Stimulated activated CD8-positive, alpha-beta memory T cell treated with anti-CD3 and anti-CD28 coated beads, Interleukin-7, amount 100 ng/mL, for 24 hours (primary cell): ENCODE data around the gene BAIAP2.
"Not testable (repeated sequence)": the region's sequence is repeated elsewhere in the genome, so short reads cannot be mapped to it uniquely, and the experiment has no call there.

Source experiments
- DNase-seq: peaks from one replicate; pipeline ENCODE4 v3.0.0-alpha.2; 2020; ENCODE audit warnings: low read depth

Gene BAIAP2

DNA sequence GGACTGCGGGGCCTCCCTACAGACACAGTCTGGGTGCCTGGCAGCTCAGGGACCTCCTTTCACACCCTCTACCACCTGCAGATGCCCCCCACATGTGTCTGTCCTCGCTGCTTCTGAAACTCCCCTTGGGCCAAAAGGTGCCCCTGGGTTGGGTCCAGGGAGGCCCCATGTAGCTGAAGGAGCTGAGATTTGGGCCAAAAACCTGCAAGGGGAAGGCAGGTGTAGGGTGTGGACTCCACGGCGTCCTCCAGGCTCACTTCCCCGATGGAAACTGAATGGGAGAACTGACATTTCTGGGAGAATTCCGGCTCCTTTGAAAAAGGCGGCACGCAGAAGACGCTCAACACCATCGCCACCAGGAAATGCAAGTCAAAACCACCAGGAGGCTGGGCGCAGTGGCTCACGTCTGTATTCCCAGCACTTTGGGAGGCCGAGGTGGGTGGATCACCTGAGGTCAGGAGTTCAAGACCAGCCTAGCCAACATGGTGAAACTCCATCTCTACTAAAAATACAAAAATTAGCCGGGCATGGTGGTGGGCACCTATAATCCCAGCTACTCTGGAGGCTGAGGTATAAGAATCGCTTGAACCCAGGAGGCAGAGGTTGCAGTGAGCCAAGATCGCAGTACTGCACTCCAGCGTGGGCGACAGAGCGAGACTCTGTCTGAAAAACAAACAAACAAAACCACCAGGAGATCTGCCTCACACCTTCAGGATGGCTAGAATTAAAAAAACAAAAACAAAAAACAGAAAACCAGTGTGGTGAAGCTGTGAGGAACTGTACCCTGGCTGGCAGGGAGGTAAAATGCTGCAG, 13.2 kb upstream of the BAIAP2 start:
- DNase-seq, result no peak

DNA sequence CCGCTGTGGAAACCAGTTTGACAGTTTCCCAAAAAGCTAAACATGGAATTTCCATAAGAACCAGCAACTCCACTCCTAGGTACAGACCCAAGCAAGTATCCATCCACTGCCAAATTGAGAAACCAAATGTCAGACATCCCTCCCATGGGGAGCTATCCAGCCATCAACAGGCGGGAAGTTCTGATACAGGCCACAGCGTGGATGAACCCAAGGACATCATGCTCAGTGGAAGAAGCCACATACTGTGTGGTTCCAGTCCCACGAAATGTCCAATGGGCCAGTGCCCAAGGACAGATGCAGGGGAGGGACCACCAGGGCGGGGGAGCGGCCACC, 12.6 kb upstream of the BAIAP2 start:
- DNase-seq, result no peak

DNA sequence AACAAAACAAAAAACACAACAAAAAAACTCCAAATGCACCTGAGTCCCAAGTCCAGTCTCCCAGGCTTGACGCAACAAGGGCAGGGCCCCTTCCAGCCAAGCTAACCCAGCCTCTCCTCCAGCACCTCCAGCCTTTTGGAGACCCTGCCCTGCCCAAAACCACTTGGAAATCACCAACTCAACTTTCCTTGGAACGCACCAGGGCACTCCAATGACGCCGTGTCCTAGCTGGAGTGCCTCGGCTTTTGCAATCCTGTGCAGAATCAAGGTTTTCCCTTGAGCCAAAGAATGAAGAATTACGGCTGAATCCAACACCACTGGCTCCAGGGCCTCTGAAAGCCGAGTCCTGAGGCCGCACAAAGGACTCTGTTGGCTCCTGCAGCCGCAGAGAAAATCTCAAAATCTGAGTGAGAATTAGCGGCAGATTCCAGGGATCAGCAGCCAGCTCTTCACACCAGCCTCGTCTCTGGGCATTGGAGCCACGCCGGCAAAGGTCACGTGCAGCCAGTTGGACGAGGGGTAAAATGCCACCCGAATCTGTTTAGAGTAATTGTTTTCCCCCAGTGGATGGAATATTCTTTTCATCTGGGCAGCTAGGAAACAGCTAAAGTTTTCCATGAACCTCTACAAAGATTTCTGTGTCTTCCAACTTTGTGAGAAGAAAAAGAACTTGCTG, 9.7 kb upstream of the BAIAP2 start:
- DNase-seq, result no peak

DNA sequence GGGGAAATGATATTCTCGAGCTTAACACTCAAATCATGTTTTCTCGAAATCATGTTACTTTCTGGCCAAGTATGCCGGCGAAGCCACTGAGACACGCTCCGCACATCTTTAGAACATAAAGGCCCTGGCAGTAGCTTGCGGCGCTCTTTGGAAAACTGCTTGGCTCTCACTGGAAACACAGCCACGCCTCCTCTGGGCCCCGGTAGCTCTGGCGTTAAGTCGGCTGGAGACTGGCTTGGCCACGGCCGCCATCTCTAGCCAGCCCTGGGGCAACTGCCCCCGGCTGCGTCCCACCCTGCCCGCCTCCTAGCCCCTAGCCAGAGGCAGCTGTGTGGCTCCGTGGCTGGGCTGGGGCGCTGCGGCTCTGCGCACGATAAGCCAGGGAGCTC, 9.2 kb upstream of the BAIAP2 start:
- no peak for DNase-seq

DNA sequence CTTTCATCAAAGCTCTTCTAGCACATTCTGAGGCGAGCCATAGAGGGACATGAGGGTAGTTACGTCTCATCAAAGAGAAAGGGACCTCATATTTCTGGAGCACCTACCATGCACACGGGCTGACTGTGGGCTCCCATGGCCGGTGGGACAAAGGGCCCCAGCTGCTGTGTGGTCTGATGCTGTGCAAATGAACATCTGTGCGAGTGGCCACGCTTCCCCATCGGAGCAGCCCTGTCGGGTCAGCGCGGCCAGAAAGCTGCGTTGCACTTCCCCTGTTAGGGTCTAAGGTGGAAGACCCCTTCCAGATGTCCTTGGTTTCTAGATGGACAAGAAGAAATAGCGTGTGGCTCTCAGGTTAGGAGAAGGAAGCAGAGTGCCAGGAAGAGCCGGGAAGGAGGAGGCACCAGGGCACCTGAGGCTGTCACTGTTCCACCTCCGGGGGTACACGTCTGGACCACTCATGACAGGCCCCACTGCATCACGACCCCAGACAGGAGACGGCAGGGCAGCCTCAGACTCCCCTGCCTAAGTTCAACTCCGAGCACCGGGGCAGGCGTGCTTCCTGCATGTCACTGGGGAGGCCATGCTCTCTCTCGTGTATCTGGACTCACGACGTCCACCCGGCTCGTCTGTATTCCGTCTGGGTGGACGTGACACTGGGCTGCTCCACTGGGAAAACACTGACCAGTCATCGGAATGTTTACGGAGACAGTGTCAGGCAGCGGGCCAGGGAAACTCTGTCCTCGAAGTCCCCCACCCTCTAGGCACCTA, 8.5 kb upstream of the BAIAP2 start:
- no peak for DNase-seq

DNA sequence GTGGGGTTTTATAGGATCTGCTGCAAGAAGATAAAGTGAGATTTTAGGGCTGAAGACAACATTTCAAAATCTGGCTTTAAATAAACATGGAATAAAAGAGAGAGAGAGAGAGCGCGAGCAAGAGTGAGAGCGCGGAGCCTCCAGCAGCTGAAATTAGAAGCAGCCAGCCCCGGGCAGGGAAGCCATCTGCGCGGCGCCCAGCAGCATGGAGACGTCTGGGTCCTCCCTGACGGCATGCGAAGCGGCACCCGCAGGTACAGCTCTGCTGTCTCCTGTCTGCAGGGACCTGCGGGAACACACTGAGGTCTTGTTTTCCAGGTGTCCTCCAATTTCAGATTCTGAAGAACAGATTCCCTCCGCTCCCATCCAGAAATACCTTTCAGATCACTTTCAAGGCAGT, 7.9 kb upstream of the BAIAP2 start:
- DNase-seq, result no peak

DNA sequence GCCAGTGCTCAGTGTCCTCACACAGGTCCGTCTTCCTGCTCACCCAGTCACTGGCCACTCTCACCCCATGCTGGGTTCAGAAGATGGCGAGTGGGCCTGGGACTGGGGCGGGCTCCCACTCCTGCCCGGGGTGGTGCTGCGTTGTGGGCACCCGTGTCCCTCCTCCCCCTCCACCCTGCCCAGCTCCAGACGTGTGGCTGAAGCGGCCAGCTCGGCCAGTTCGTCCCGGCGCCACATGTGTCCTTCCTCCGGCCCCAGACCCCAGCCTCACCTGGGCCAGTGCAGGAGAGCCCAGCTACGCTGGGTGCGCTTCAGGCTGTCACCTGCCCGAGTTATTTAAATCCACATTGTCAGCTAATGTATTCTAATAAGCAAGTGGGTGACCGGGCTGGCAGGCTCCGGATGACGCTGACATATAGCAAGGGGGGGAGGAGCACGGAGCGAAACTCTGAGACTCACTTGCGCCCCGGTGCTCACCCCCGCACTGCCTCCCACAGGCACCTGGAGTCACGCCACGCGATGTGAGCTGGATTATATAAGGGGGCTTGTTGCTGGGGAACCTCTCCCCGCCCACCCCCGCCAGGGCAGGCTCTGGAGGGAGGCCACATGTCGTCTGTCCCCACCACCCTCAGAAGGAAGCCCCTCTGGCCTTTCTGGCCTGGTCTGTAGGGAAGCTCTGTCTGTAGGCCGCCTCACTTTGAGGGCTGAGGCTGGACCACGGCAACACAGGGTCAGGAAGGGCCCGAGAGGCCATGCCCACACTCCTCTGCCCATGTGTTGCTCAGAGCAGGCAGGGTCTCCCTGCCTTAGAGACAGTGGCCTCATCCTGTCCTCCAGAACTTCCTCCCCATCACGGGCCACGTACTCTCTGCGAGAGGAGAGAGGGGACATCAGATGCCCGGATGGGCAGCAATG, 7.1 kb upstream of the BAIAP2 start:
- no peak for DNase-seq

DNA sequence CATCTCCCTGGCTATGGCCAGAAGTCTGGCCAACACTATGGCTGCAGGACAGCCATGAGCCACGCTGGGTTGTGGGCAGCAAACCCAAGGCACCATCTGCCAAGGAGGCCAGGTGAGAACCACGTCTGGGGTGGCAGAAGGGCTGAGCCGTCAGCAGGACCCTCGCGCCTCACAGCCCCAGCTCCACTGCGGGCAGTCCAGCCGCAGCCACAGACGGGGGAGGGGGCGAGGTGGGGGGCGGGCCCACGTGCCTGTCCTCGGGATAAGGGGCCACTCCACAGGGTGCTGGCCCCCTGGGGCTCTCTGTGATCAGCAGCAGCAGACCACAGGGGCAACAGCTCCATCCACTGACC, 6.5 kb upstream of the BAIAP2 start:
- no peak for DNase-seq

DNA sequence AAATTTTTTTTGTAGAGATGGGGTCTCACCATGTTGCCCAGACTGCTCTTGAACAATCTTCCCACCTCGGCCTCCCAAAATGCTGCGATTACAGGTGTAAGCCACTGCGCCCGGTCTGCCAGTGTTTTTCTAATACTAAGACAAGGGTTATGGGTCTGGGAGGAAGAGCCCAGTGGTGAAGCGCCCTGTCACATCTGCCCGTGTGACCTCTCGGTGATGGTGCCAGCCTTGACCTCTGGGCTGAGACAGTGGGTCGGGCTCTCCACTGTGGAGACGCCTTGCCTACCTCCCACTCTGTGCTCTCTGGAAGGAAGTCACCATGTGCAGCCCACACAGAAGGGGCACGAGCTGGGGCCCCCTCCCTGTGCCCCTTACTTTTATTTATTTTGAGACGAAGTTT, 5.1 kb upstream of the BAIAP2 start:
- DNase-seq, result no peak

DNA sequence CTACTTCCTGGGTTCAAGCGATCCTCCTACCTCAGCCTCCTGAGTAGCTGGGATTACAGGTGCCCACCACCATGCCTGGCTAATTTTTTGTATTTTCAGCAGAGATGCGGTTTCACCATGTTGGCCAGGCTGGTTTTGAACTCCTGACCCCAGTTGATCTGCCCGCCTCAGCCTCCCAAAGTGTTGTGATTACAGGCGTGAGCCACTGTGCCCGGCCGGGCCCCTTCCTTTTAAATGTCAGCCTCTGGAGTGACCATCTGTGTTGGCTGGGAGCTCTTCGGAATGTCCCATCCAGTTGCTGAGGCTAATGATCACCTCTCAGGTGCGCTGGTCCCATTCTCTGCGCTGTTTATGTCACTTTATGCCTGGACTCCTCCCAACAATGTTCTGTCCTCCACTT, 4.6 kb upstream of the BAIAP2 start:
- DNase-seq, result not testable (repeated sequence)

DNA sequence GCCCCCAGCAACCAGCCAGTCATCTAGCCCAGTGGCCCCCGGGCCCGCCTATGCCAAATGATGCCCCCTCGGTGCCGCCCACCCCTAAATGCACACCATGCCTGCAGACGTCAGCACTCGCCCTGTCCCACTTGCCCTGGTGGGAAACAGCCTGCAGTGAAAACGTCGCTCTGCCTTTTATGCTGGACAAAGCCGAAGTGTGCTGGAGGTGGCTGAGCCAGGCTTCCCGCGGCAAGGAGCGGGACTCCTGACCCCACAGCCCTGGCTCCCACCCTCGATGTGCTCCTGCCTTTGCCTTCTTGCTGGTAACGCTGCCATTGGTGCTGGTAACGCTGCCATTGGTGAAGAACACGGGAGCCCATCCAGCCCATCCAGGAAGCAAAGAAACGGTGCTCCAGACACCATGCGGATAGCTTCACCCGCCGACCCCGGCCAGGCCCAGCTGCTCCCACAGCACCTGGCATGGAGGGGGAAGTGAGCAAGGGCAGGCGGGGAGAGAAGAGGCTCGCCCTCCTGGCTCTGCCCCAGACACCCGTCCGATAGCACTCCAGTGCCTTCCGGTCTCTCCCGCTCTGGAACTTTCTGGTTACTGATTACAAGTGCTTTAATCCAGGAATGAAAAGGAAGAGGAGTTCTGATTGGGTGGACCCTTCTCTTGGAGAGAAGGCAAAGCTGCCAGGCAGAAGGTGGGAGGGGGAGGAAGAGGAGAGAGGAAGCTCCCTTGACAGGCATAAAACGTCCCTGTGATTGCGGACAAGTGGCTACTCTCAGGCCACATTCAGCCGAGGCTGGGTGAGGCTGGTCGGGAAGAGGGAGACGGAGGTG, 4.0 kb upstream of the BAIAP2 start:
- DNase-seq, result no peak

DNA sequence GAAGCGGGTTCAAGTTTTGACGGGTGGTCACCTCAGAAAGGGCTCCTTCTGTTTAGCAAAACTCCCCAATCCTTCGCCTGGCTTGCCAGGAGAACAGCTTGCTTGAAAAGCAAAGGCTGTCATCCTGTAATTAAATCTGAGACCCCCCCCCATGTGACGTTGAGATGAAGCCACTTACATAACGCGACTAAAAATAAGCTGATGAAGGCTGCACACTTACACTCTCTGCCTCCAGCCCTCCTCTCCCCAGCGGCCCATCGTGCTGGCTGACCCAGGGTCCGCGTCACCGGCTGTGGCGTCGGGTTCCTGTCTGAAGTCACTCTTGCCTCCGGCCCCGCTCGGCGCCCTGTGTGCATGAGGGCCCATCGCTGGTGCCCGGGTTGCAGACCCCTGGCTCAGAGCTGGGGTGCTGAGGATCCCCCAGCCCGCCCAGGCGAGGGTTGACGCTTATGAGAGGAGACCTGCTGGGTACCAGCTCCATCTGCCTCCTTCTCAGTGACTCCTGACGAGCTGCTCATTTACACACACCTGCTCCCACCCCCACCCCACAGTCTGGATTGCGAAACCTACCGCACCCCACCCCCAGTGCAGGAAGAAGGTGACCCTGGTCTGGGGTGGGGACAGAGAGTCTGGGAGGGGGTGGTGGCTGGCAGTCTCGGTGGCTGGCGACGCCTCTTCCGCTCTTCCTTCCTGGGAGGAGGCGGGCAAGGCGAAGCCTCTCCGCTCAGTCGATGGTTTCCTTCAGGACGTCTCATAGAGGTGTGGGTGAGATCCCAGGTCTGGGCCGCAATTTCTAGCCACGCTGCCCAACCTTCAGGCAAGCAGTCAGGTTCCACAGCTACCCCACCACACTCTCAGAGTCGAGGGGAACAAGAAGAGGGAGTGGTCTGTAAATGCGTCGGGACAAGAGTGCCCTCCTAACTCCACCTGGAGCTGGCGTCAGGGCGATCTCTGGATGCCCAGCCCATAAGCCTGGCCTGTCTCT, 3.1 kb upstream of the BAIAP2 start:
- DNase-seq, result no peak

DNA sequence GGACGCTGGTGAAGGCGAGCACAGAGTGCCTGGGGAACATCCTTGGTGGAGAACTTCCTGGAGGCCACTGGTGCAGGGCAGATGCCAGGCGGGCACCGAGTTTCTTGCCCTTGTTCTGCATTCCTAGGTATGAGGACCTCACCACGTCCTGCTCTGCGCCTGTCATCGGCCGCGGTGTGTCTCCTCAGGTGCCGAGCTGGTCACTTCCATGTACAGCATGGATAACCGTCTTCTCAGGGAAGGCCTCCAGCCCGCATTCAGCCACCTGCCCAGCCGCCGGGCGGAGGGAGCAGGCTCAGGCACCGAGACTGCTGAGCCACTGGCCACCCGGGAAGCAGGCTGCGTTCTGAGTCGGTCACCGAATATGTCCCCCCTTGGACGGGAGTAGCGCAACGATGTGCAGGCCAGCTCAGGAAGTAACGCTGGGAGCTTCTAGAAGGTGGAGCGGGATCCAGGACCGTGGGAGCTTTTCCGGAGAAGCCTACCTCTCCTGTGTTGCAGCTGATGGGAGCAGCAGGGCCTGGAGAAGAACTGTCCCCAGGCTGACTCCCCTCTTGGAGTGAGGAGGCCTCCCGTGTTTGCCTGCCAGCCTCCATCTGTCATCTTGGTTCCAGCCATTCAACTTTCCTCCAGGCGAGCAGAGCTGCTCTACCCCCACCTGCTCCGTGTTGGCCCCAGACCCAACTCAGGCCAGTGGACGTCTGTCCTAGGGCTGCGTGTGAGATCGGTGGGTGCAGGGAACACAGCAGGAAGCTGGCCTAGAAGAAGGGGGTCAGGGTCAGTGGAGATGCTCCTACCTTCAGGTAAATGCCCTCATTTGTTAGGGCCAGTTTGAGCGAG, 2.1 kb upstream of the BAIAP2 start:
- DNase-seq, result no peak

DNA sequence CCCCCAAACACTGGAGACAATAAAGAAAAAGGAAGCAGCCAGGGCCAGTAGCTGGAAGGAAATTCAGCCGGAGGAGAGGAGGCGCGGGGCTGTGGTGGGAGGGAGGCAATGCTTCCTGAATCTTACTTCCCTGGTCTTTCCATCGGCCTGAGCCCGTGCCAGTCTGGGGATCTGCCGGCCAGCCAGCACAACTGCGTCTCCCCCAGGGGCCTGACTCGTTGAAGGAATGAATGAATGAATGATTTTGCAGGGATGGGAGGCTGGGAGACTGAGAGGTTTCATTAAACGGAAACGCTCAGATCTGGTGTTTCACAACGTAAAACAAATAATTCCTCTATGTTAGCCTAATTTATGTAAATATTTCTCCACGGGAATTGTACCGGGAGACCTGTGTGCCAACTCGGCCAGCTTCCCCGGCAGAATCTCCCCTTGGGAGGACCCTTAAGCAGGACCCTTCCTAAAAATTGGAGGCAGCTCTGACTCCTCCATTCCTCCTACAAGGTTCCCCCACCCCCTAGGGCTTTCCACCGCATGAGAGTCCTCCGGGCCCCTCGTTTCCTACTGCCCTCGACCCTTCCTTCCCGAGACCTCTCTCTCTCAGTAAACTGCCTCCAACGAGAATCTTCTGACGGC, 1.3 kb upstream of the BAIAP2 start:
- no peak for DNase-seq

DNA sequence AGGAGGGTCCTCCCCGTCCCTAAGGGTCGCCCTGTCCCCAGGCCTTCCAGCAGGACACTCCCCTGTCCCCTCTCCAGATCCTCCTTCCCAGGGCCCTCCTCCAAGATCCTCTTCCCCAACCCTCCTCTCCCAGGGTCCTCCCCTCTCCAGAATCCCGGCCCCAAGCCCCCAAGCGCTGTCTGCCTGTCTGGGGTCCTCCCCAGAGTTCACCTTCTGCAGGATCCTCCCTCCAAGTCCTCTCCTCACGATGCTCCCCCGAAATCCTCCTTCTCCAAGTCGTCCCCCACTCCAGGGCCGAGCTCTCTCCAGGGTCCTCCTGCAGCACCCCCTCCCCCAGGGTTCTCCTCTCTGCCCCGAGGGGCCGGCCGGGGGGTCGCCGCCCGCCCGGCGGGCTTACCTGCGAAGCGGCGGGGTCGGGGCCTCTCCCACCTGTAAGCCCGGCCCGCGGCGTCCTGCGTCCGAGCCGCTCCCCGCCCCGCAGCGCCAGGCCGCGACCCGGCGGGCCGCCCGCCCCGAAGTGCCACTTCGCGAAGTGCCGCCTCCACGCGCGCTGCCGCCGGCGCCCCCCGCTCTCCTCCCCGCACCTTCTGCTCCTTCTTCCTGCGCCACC, 678 bp upstream of the BAIAP2 start:
- no peak for DNase-seq

DNA sequence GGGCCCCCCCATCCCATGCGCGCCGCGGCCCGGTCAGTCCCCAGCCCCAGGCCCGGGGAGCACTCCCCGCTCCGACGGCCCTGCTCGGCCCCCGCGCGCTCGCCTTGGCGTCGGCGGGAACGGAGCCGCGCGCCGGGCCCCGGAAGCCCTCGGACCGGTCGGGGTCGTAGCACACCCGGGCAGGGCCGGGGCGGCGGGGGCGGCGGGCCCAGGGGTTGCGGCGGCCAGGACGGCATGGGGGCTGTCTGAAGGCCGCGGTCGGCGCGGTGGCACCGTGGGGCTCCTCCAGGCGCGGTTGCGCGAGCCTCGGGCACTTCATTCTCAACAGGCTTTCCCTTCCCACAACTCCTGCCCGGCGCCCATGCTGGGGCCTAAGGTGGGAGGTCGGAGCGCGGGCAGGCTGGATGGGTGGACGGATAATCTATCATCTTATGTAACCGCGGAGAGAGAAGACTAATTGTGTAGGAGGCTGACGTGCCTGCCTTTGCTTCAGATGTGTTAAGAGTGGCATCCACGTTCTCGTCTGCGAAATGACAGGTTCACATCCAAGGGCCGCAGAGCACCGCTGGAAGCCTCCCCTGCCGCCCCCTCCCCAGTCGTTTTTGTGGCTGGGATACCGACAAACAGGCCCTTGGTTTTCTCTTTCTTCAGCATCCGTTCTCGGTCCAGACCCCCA, 708 bp downstream of the BAIAP2 start:
- no peak for DNase-seq

DNA sequence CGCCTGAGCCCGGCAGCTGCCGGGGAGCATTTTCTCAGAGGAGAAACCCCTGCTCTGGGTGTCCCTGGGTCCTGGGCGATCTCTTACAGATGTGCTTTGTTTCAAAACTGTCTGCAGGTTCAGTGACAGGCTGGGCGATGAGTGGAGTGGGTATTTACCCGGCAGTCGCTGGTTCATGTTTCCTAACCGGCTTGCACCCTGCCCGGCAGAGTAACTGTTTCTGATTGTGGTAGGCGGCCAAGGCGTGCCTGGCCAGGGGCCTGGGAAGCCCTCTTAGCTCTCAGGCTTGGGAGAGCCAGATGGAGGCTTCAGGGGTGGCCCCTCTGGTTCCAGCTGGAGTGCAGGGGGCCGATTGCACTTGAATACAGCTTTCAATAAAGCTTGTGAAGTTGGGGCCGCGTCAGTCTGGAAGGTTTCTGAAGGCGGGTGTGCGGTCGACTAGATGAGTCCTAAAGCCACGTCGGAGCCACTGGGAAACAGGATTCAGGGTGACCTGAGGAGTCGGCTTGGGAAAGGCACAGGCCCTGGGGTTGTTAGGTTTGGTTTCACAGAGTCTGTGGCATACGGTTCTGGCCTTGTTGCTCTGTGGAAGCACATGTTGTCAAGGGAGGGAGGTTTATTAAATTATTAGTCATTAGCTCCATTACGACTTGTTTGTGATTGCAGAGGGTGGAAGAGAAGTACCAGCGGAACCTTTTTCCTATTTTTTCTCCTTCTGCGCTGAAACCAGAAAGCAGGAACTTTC, 1.4 kb downstream of the BAIAP2 start:
- no peak for DNase-seq
